AML-193 (cell line): ENCODE measurements around the gene TMPRSS5.

Experiments
- DNase-seq, 2 experiments: peaks; one replicate each; lab custom pipeline; 2025; lab: John Stamatoyannopoulos, UW

The TMPRSS5 gene

DNA sequence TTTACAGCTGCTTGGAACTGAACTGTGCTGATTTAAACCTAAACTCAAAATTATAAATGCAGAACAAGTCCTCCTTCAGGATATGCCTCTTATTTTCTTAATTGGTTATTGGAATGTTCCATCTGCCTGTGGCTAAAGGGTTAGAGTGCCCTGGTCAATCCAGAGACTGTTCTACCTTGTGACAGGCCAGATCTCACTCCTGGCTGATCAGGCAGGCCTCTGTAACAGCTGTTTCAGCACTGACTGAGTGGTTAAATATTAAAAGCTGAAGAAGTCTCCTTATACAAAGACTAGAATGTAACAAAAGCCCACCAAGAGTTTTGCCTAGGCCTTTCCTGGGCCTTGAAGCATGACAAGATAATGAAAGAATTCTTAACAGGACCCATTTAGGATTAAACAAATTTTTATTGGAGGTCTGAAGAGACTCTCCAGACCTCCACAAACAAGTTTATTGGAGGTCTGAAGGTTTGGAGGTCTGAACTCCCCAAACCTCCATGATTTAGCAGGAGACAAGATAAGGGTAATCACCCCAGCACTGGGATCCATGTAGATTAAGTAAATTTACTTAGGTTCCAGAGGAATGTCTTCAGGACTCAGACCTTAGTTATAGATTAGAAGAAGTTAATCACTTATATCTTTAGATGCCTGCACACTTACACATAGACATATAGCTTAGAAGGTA, 35.8 kb downstream of the TMPRSS5 start:
- DNase-seq: no peak

DNA sequence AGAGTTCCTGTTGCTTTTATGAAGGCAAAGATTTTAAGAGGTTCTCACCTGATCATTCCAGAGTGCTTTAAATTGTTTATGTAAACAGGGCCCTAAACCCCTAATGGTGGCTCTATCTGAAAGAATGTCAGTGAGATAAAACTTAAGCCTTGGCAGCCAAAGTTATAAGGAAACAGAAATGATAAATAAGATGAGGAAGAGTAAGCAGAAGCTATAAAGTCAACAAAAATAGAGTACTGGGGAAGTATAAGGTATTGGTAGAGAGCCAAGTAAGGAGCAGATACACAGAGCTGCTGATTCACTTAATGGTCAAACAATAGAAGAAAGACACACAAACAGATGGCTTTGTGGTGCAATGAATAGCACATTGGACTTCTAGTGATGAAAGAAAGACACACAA, 37.9 kb downstream of the TMPRSS5 start:
- no peak for DNase-seq

DNA sequence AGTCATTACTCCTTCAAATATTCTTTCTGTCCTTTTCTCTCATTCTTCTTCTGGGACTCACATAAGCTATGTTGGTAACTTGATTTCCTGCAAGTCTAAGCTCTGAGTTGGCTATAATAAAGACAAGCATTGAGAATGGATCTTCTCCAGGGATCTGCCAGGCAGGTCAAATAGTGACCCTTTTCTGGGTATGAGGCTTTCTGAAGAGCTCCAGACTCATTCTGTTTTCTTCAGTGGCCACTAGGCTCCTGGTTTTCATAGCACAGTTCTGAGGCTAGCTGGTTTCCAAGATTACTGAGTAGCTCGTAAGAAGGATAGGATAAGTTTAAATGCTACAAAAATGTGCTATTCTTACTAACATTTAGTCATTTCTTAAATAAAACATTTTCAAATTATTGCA, 38.3 kb downstream of the TMPRSS5 start:
- DNase-seq: no peak

DNA sequence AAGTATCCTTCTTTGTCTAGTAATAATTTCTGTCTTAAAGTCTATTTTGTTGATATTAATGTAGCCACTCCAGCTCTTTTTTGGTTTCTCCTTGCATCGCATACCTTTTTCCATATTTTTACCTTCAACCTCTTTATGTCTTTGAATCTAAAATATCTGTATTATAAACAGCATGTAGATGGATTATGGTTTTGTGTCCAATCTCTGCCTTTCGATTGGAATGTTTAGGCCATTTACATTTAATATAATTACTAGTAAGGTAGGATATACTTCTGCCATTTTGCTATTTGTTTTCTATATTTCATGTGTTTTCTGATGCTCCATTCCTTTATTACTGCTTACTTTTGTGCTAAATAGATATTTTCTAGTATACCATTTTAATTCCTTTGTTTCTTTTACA, 39.5 kb downstream of the TMPRSS5 start:
- no peak for DNase-seq

DNA sequence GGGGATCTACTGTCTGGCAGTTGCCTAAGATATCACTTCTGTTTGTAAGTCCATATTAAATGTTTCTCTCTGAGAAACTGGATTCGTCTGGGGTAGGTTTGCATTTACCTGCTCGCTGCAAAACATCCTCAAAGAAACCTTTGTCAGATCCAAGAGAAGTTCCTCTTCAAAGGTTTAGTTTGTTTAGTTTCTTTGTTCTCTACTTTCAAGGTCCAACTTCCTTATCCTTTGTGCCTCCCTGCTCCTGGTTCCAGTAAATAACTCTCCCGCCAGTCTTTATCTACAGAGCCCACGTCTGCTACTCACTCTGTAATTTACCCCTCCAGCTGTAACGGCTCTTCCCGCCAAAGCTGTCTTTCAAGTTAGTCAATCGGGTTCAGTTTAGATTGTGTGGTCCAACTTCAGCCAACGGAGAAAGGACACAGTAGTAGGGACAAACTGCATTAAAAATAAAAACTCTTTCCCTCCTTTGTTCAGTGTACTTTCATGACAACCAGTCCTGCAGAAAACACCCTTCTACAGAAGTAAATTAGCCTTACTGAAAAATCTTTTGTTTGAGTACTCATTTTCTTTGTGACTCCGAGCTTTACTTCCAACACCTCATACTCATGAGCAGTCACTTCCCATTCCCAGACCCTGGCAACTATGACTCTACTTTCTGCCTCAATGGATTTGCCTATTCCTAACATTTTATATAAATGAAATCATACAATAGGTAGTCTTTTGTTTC, 41.0 kb downstream of the TMPRSS5 start:
- DNase-seq: no peak

DNA sequence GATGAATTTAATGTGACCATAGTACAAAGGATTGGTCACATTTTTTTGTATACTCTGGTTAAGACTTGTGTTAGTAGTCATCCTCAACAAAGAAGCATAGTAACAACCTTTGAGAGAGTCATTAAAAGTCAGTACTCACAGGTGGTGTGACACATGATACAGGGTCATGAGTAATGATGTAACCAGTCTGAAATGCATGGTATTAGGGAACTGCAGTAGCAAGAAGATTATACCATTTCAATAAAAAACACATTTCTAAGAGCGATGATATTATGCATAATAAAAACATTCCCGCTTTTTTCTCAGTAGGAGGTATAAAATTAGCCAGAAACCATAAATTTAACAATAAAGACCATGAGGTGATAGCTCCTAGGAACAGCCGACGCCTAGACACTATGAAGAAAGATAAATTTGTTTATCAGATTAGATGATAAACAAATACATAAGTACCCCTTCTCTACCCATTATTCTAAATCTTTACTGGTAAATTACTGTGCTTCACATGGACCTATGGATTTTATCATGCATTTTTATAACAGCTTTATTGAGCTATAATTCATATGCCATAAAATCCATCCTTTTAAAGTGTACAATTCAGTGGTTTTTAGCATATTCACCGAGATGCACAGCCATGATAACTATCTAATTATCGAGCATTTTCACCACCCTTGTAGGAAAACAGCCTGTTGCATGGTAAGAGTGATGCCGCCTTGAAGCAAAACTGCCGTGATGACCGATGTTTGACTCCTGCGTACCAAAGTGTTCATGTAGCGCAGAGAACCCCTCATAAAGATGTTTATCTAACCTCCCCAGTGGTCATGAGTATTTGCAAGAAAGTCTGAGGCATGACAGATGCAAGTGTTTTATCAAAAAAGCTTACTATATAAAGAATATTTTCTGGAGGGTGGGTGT, 41.8 kb downstream of the TMPRSS5 start:
- no peak for DNase-seq

DNA sequence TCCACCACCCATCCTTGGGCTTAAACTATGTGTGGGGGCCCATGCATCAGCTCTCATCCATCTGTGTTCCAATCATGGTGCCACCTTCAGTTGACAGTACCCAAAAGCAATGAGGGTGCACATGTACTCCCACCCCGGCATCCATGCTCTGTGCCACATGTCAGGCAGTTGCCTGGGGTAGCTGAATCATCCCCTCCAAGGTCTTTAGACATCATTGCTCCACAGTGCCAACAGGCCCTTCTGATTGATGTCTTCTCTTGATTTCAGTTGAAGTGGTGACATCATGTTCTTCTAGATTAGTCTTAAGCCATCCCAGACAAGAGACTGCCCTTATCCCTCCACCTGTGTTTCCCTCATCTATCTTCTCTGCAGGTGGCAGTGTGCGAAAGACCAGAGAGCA, 42.5 kb downstream of the TMPRSS5 start:
- DNase-seq: no peak

DNA sequence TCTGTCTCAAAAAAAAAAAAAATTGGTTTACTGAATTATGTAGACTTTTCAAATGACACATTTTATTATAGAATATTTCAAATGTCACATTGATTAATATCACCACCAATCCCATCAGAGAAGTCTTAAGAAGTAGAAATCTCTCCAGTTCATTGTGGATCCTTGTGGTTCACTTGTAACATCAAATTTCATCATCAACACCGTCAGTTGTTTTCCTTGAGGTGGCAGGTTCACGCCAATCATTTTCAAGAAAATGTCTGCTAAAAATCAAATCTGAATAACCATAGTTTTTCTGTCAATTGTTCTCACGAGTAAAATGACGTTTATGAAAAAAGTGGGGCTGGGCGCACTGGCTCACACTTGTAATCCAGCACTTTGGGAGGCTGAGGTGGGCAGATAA, 50.3 kb downstream of the TMPRSS5 start:
- DNase-seq: no peak

DNA sequence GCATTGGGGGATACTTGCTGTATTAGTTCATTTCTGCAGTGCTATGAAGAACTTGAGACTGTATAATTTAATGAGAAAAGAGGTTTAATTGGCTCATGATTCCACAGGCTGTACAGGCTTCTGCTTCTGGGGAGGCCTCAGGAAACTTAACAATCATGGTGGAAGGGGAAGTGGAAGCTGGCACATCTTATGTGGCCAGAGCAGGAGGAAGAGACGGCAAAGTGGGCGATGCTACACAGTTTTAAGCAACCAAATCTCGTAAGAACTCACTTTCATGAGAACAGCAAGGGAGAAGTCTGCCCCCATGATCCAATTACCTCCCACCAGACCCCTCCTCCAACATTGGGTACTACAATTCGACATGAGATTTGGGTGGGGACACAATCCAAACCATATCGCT, 55.1 kb downstream of the TMPRSS5 start:
- DNase-seq: no peak

DNA sequence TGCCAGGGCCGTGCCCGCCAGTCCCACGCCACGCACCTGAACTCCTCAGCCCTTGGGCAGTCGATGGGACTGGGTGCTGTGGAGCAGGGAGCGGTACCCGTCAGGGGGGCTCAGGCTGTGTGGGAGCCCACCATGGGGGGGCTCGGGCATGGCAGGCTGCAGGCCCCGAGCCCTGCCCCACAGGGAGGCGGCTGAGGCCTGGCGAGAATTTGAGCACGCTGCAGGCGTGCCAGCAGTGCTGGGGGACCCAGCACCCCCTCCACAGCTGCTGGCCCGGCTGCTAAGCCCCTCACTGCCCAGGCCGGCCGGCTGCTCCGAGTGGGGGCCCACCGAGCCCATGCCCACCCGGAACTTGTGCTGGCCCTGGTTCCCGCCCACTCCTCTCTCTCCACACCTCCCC, 56.8 kb downstream of the TMPRSS5 start:
- no peak for DNase-seq

DNA sequence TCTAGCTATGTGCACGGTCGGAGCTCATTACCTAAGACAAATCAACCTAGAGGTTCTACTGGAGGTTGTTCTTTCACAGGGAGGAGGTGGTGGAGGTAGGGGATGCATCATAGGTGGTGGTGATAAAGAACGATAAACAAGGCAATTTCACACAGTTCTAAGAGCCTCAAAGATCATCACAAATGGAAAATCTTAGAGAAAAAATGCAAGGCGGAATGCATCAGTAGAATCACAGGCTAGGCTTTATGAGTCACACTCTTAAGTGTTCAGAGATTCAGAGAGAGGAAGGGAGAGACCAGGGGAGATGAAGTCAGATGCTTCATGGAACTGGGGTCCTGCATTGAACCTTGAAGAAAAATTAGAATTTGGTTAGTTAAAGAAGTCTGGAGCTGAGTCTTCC, 58.3 kb downstream of the TMPRSS5 start:
- no peak for DNase-seq

DNA sequence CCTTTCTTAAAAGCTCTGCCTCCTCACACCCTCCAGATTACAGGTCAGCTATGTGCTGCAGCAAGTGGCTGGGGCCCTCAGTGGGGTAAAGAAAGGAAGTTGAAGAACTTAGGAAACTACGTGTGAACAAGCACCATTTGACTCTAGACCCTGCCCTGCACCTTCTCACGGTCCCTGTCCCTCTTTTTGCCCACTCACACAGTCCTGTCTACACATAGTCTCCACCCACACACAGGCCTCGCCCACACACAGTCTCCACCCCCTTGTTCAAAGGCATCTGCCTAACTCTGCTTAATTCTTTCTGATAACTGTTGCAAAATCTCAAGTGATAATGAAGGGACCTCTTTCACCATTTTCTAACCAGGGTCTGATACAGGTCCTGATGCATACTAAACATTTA, 59.0 kb downstream of the TMPRSS5 start:
- DNase-seq: no peak

DNA sequence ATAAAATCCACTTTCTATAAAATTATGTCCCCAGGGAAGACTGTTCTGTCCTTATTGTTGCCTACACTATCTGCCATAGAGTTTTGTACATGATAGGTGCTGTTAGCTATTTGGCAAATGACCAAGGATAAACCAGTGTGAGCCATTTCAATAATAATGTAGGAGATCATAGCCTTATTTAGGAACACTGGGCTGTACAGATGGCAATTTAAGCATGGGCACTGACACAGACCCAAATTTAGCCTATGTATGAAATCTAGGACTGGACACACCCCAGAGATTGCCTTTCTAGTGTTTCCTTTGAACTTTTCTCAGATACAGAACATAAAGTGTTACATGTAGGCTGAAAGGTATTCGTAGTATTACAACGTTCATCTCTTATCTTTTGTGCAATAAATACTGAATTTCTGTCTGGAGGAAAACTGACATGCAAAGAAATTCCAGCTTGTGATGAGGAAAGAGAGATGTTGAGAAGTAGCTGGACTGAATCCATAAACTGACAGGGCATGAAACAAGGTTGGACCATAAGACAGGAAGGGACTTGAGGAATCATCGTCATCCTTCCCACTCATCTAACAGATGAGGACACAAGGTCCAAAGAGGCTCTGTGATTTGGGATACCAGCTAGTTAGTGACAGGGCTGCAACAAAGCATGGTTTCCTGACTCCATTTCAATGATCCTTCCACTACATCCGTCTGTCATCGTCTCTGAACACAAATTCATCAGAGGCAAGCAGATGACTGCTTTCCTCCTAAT, 60.3 kb downstream of the TMPRSS5 start:
- no peak for DNase-seq

DNA sequence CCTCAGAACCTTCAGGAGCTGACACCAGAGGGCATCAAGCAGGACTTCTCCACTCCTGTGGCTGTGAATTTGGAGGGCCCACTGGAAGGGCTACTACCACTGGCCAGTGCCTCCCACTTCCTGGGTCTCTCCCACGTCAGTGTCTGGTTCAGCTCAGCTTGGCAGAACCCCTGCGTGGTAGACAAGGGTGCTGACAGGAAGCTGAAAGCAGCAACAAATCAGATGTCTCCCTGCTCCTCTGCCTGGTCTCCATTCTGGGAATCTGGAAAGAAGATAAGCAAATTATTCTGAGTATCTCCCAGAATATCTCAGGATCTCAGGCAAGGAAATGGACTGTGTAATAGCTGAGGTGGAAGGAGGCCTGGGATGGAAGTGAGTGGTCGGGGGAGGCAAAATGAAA, 61.5 kb downstream of the TMPRSS5 start:
- no peak for DNase-seq

DNA sequence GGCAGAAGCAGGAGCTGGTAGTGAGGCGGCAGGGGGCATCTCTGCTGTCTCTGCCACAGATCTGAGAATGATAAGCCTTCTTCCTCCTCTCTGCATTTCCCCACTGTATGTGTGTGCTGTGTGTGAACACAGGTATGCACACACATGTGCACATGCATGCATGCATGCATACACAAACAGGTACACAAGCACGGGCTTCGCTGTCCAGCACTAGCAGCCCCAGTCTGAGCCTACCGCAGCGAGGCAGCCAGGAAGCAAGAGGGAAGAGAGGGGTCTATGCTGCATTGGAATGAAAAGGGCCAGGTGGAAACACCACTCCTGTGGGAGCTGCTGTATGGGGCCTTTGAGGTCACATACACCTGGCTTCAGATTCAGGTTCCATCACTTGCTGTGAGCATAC, 62.4 kb downstream of the TMPRSS5 start:
- no peak for DNase-seq

DNA sequence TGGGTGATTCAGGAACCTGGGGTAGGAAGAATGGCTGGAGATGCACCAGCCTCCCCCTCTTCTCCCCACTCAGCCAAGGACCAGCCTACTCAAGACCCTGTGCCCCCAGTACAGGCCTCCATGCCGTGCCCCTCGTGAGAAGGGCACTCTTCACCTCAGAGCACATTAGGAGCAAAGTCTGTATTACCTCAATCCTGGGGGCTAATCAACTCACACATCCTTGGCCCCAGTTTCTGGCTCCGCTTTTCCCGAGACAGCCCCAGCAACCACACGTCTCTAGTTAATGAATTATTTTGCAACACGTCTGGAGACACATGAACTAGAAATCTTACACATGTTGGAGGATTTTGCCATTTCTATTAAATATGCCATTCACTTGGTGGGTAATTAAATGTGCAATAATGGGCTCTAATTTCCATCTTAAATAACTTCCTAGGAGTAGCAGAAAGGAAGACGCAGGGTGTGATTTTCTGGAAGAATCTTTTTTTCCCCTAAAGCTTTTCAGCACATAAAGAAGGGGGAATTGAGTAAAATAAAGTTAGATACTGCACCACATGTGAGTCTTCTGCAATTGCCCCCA, 63.0 kb downstream of the TMPRSS5 start:
- DNase-seq: no peak

DNA sequence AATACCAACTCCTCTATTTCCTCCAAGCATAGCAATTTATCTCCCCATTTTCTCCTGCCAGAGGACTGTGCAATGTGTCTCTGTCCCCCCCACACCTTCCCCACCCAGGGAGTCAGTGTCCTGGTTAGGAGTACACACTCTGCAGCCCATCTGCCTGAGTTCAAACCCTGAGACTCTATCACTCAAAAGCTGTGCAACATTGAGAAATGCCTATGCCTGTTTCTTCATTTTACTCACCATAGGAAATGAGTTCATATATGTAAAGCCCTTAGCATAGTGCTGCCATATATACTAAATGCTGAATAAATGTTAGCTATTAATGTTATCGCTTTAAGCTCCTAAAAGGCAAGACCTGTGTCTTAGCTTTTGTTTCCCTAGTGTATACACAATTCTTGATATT, 64.0 kb downstream of the TMPRSS5 start:
- no peak for DNase-seq

DNA sequence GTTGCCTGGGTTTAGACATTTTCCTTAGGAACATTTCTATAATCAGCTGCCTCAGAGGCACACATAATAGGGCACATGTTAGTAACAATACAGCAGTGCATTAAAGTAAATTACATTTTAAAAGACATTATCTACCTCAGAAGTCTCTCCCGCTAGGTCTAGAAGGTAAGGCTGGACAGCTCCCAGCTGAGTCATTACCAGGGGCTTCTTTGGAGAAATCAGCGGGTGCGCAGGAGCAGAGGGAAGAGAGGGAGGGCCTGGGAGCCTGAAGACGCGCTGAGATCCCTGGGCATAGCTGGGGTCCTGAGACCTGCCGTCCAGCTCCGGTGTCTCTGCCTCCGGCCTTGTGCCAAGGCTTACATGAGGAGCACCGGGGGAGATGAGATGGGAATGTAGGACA, 67.7 kb downstream of the TMPRSS5 start:
- DNase-seq: no peak

DNA sequence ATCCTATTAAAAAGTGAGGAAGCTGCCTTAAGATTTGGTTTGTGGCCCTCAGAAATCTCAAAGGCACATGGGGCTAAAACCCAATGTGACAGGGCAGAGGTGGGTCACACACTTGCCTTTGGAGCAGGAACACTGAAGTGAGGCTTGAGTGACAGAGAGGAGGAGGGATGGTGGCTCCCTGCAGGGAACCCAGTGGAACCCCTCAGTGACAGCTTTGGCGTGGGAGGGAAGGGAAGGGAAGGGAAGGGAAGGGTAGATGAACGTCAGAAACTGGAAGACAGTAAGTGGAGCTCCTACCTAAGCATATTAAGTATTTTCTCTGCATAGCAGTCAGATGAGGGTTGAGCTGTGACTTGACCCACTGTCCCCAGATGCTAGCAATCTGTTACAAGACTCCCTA, 68.5 kb downstream of the TMPRSS5 start:
- DNase-seq: no peak
